Measurements from ENCODE around the gene PLXND1. TPM values are rescaled to one million over a fixed set of nuclear protein-coding genes. Genes with fewer than 3 reads are reported as not detected.

The PLXND1 gene
- total and polyA plus RNA-seq, 7 experiments from 2014 or later, result 0.38 to 82.5 (median 7.1) TPM; not detected in 1

- Mint-ChIP-seq H3K9me3 (peaks cover 0 to 6% (median 0%) of the 10 kb centered on the region in 11 donors), H3K27ac (peak overlapping the region in 1 of 9 donors; percentile 32), H3K27me3 (peaks cover 0 to 15% (median 0%) of the 10 kb centered on the region in 5 donors), H3K36me3 (no peaks in the 10 kb centered on the region), H3K4me3 (no peak overlapping the region), H3K4me1 (no peaks in the 10 kb centered on the region)
- ChIA-PET CTCF (interaction anchor here (0.7 kb wide), 1 partner anchor 9 kb away, joined by 4 read pairs; no protein-coding TSS in a partner anchor), POLR2A (no interaction called here)
- Histone ChIP-seq H3K27me3 (ENCODE audit: control insufficient read depth in 2 of 2, insufficient read depth in 2 of 2, low read length in 2 of 2) (no peaks in the 10 kb centered on the region), H3K36me3 (ENCODE audit: control insufficient read depth in 2 of 3, insufficient read depth in 3 of 3, low read length in 3 of 3) (no peaks in the 10 kb centered on the region), H3K4me3 (ENCODE audit: low read length) (no peak overlapping the region), H3K4me1 (ENCODE audit: control insufficient read depth in 2 of 2, insufficient read depth in 2 of 2, low read length in 2 of 2) (no peaks in the 10 kb centered on the region), H3K27ac (ENCODE audit: low read depth, low read length) (no peak overlapping the region), H3K9me3 (ENCODE audit: control insufficient read depth in 2 of 3, low read length in 3 of 3) (no peaks in the 10 kb centered on the region)
- ATAC-seq, result no peak
- intact Hi-C loops (cut with micrococcal nuclease), result no loop called here
- DNase-seq, result no peak
Measured at GRCh38 chr3:129638481-129638880, 32.0 kb upstream of the PLXND1 start.

DNA sequence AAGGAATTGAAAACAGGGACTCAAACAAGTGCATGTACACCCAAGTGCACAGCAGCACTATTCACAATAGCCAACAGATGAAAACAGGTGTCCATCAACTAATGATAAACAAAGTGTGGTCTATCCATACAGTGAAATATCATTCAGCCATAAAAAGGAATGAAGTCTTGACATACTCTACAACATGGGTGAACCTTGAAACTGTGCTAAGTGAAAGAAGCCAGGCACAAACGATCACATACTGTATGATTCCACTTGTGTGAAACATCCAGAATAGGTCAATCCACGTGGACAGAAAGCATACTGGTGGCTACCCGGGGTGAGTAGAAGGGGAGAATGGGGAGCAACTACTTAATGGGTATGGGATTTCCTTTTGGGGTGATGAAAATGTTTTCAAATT is 29.6 kb upstream of the PLXND1 start:
- peaks cover 0 to 6% (median 0%) of the 10 kb centered on the region in 11 donors for H3K9me3 Mint-ChIP-seq

GRCh38 chr3:129635656-129636055 is 29.2 kb upstream of the PLXND1 start:
- intact Hi-C loops (cut with micrococcal nuclease), result no loop called here
- no peaks in the 10 kb centered on the region for H3K36me3 ChIP-seq (ENCODE audit: control insufficient read depth in 2 of 3, insufficient read depth in 3 of 3, low read length in 3 of 3)
- Mint-ChIP-seq H3K27me3 (peaks cover 0 to 11% (median 2%) of the 10 kb centered on the region in 5 donors), H3K4me1 (no peaks in the 10 kb centered on the region), H3K36me3 (no peaks in the 10 kb centered on the region), H3K9me3 (peaks cover 0 to 6% (median 0%) of the 10 kb centered on the region in 11 donors), H3K27ac (no peak overlapping the region), H3K4me3 (no peak overlapping the region)
- CTCF ChIA-PET, result interaction anchor here (0.9 kb wide), 1 partner anchor 189 kb away, joined by 3 read pairs; no protein-coding TSS in a partner anchor
- H3K27me3 ChIP-seq (ENCODE audit: control insufficient read depth in 2 of 2, insufficient read depth in 2 of 2, low read length in 2 of 2), result no peaks in the 10 kb centered on the region
- H3K4me1 ChIP-seq (ENCODE audit: control insufficient read depth in 2 of 2, insufficient read depth in 2 of 2, low read length in 2 of 2), result no peaks in the 10 kb centered on the region
- ATAC-seq (no peak), DNase-seq (no peak)
- POLR2A ChIA-PET, result no interaction called here
- H3K9me3 ChIP-seq (ENCODE audit: control insufficient read depth in 2 of 3, low read length in 3 of 3), result no peaks in the 10 kb centered on the region
- H3K4me3 ChIP-seq (ENCODE audit: low read length), result no peak overlapping the region
- no peak overlapping the region for H3K27ac ChIP-seq (ENCODE audit: low read depth, low read length)

More for the DNA sequence above, 29.6 kb upstream of the PLXND1 start:
- Histone ChIP-seq H3K36me3 (ENCODE audit: control insufficient read depth in 2 of 3, insufficient read depth in 3 of 3, low read length in 3 of 3) (no peaks in the 10 kb centered on the region), H3K27ac (ENCODE audit: low read depth, low read length) (no peak overlapping the region), H3K9me3 (ENCODE audit: control insufficient read depth in 2 of 3, low read length in 3 of 3) (no peaks in the 10 kb centered on the region), H3K4me3 (ENCODE audit: low read length) (no peak overlapping the region), H3K4me1 (ENCODE audit: control insufficient read depth in 2 of 2, insufficient read depth in 2 of 2, low read length in 2 of 2) (no peaks in the 10 kb centered on the region), H3K27me3 (ENCODE audit: control insufficient read depth in 2 of 2, insufficient read depth in 2 of 2, low read length in 2 of 2) (no peaks in the 10 kb centered on the region)
- Mint-ChIP-seq H3K27me3 (peaks cover 0 to 11% (median 2%) of the 10 kb centered on the region in 5 donors), H3K27ac (no peak overlapping the region), H3K4me3 (no peak overlapping the region), H3K4me1 (no peaks in the 10 kb centered on the region), H3K36me3 (no peaks in the 10 kb centered on the region)
- POLR2A ChIA-PET, result no interaction called here
- no peak for ATAC-seq
- DNase-seq, result no peak
- CTCF ChIA-PET, result no interaction called here
- intact Hi-C loops (cut with micrococcal nuclease), result no loop called here

DNA sequence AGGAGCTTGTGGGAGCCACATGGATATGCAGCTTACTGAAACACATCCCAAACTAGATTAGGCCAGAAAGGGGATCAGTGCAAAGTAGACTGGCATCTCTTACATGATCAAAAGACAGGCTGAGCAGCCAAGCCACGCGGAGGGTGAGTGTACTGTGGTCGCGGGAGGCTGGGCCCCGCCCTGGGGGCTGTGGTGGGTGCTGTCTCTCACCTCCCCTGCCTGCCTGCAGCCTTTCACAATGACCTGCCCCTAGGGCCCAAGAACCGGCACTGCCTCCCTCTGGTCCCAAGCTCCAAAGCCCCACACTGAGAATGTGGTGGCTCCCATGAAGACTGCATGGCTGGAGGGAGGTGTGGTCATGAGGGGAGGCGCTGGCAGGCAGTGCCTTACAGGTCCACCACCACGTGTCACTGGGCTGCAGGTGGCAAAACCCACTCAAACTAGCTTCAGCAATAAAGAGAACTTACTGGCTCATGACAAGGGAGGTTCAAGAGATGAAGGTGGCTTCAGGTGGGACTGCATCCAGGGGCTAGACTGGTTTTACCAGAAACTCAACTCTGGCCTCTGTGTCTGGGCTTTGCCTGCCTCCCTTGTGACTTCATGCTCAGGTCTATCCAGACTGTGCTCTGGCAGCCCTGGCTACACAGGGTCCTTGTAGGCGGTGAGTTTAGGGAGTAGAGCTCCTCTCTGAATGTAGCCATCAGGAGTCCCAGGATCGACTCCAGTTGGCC is 27.4 kb upstream of the PLXND1 start:
- ATAC-seq, result peak; percentile 40
- no peaks in the 10 kb centered on the region for H3K4me1 ChIP-seq (ENCODE audit: control insufficient read depth in 2 of 2, insufficient read depth in 2 of 2, low read length in 2 of 2)
- H3K36me3 ChIP-seq (ENCODE audit: control insufficient read depth in 2 of 3, insufficient read depth in 3 of 3, low read length in 3 of 3), result no peaks in the 10 kb centered on the region
- H3K36me3 Mint-ChIP-seq, result no peaks in the 10 kb centered on the region
- H3K27me3 Mint-ChIP-seq, result peaks cover 0 to 11% (median 2%) of the 10 kb centered on the region in 5 donors
- no peaks in the 10 kb centered on the region for H3K4me1 Mint-ChIP-seq
- no peaks in the 10 kb centered on the region for H3K9me3 ChIP-seq (ENCODE audit: control insufficient read depth in 2 of 3, low read length in 3 of 3)
- no peak overlapping the region for H3K4me3 ChIP-seq (ENCODE audit: low read length)
- POLR2A ChIA-PET, result no interaction called here
- no peak overlapping the region for H3K4me3 Mint-ChIP-seq
- no peak for DNase-seq
- H3K27me3 ChIP-seq (ENCODE audit: control insufficient read depth in 2 of 2, insufficient read depth in 2 of 2, low read length in 2 of 2), result no peaks in the 10 kb centered on the region
- peak overlapping the region in 1 of 9 donors; percentile 16 for H3K27ac Mint-ChIP-seq
- intact Hi-C loops (cut with micrococcal nuclease), result no loop called here
- H3K27ac ChIP-seq (ENCODE audit: low read depth, low read length), result no peak overlapping the region
- H3K9me3 Mint-ChIP-seq, result peaks cover 0 to 6% (median 0%) of the 10 kb centered on the region in 11 donors
- CTCF ChIA-PET, result no interaction called here

DNA sequence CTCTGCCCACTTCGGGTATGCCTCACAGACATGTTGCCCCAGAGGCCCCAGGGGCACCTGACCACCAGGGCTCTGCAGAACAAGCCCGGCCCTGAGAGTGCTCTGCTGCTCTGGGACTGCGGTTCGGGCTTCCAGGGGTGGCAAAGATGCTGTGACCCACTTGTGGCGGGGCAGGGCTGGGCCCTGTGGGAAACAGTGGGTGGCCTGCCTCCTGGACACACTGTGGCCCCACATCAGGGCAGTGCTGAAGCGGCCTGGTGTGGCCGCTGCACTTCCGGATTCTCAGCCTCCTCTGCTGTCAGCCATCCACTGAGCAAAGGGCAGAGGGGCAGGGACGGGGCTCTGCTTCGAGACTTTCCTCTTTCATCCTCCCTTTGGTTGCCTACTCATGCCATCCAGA is 26.5 kb upstream of the PLXND1 start:
- no peaks in the 10 kb centered on the region for H3K27me3 ChIP-seq (ENCODE audit: control insufficient read depth in 2 of 2, insufficient read depth in 2 of 2, low read length in 2 of 2)
- no peaks in the 10 kb centered on the region for H3K9me3 ChIP-seq (ENCODE audit: control insufficient read depth in 2 of 3, low read length in 3 of 3)
- H3K36me3 ChIP-seq (ENCODE audit: control insufficient read depth in 2 of 3, insufficient read depth in 3 of 3, low read length in 3 of 3), result no peaks in the 10 kb centered on the region
- ChIA-PET CTCF (no interaction called here), POLR2A (no interaction called here)
- Mint-ChIP-seq H3K27me3 (peaks cover 0 to 11% (median 2%) of the 10 kb centered on the region in 5 donors), H3K4me3 (no peak overlapping the region), H3K9me3 (peaks cover 0 to 6% (median 0%) of the 10 kb centered on the region in 11 donors), H3K27ac (no peak overlapping the region), H3K36me3 (no peaks in the 10 kb centered on the region), H3K4me1 (peaks cover 3 to 4% (median 3%) of the 10 kb centered on the region in 7 donors)
- ATAC-seq, result no peak
- no peak overlapping the region for H3K4me3 ChIP-seq (ENCODE audit: low read length)
- no peaks in the 10 kb centered on the region for H3K4me1 ChIP-seq (ENCODE audit: control insufficient read depth in 2 of 2, insufficient read depth in 2 of 2, low read length in 2 of 2)
- intact Hi-C loops (cut with micrococcal nuclease), result no loop called here
- DNase-seq, result no peak
- no peak overlapping the region for H3K27ac ChIP-seq (ENCODE audit: low read depth, low read length)

GRCh38 chr3:129632556-129632955 is 26.1 kb upstream of the PLXND1 start:
- H3K4me3 Mint-ChIP-seq, result no peak overlapping the region
- Histone ChIP-seq H3K4me3 (ENCODE audit: low read length) (no peak overlapping the region), H3K36me3 (ENCODE audit: control insufficient read depth in 2 of 3, insufficient read depth in 3 of 3, low read length in 3 of 3) (no peaks in the 10 kb centered on the region), H3K4me1 (ENCODE audit: control insufficient read depth in 2 of 2, insufficient read depth in 2 of 2, low read length in 2 of 2) (no peaks in the 10 kb centered on the region), H3K9me3 (ENCODE audit: control insufficient read depth in 2 of 3, low read length in 3 of 3) (no peaks in the 10 kb centered on the region), H3K27ac (ENCODE audit: low read depth, low read length) (no peak overlapping the region), H3K27me3 (ENCODE audit: control insufficient read depth in 2 of 2, insufficient read depth in 2 of 2, low read length in 2 of 2) (no peaks in the 10 kb centered on the region)
- peaks cover 5 to 8% (median 7%) of the 10 kb centered on the region in 7 donors for H3K4me1 Mint-ChIP-seq
- CTCF ChIA-PET, result interaction anchor here (0.6 to 1.9 kb wide), 2 partner anchors 13 to 193 kb away, joined by 4 to 5 read pairs; no protein-coding TSS in a partner anchor
- no peak for ATAC-seq
- H3K27me3 Mint-ChIP-seq, result peaks cover 0 to 10% (median 2%) of the 10 kb centered on the region in 5 donors
- H3K36me3 Mint-ChIP-seq, result no peaks in the 10 kb centered on the region
- POLR2A ChIA-PET, result no interaction called here
- intact Hi-C loops (cut with micrococcal nuclease), result no loop called here
- peaks cover 0 to 6% (median 0%) of the 10 kb centered on the region in 11 donors for H3K9me3 Mint-ChIP-seq
- H3K27ac Mint-ChIP-seq, result no peak overlapping the region
- no peak for DNase-seq

- no peak for DNase-seq
- H3K27me3 Mint-ChIP-seq, result peaks cover 0 to 6% (median 2%) of the 10 kb centered on the region in 5 donors
- no peaks in the 10 kb centered on the region for H3K36me3 Mint-ChIP-seq
- H3K9me3 ChIP-seq (ENCODE audit: control insufficient read depth in 2 of 3, low read length in 3 of 3), result no peaks in the 10 kb centered on the region
- no peaks in the 10 kb centered on the region for H3K36me3 ChIP-seq (ENCODE audit: control insufficient read depth in 2 of 3, insufficient read depth in 3 of 3, low read length in 3 of 3)
- intact Hi-C loops (cut with micrococcal nuclease), result no loop called here
- POLR2A ChIA-PET, result no interaction called here
- peaks cover 5 to 13% (median 9%) of the 10 kb centered on the region in 7 donors for H3K4me1 Mint-ChIP-seq
- H3K9me3 Mint-ChIP-seq, result peaks cover 0 to 6% (median 0%) of the 10 kb centered on the region in 11 donors
- no peaks in the 10 kb centered on the region for H3K27me3 ChIP-seq (ENCODE audit: control insufficient read depth in 2 of 2, insufficient read depth in 2 of 2, low read length in 2 of 2)
- no peak overlapping the region for H3K27ac ChIP-seq (ENCODE audit: low read depth, low read length)
- no peak overlapping the region for H3K27ac Mint-ChIP-seq
- ATAC-seq, result no peak
- H3K4me1 ChIP-seq (ENCODE audit: control insufficient read depth in 2 of 2, insufficient read depth in 2 of 2, low read length in 2 of 2), result peaks cover 0 to under 1% of the 10 kb centered on the region in 2 donors
- H3K4me3 ChIP-seq (ENCODE audit: low read length), result no peak overlapping the region
- CTCF ChIA-PET, result interaction anchor here (0.6 to 1.9 kb wide), 2 partner anchors 12 to 193 kb away, joined by 4 to 5 read pairs; no protein-coding TSS in a partner anchor
- H3K4me3 Mint-ChIP-seq, result no peak overlapping the region
Measured at GRCh38 chr3:129632056-129632455, 25.6 kb upstream of the PLXND1 start.
